C4-2B (cell line): ENCODE measurements around the gene TRIM8.

Source experiments
- H3K27ac ChIP-seq: fragments of 450-650 bp; 2 replicates; pipeline ENCODE4 v1.5.1; 2017
- CTCF ChIP-seq: fragments of 450-650 bp; conservative IDR thresholded peaks from 2 replicates; pipeline ENCODE4 v1.5.1; 2017; ENCODE audit warnings: mild to moderate bottlenecking
- ZFX ChIP-seq: fragments of 450-650 bp; IDR thresholded peaks from 2 replicates; pipeline ENCODE4 v1.6.1; 2017

Gene TRIM8

GRCh38 chr10:102676534-102677315 is 32.4 kb downstream of the TRIM8 start:
- TF ChIP-seq ZFX (no peak), CTCF (no peak)
- H3K27ac ChIP-seq = no peak overlapping the region

GRCh38 chr10:102677331-102678067 is 33.2 kb downstream of the TRIM8 start:
- no peak overlapping the region for H3K27ac ChIP-seq
- TF ChIP-seq ZFX = no peak
- no peak for TF ChIP-seq CTCF

- H3K27ac ChIP-seq = no peak overlapping the region
- TF ChIP-seq ZFX (no peak), CTCF (no peak)
Measured at GRCh38 chr10:102678068-102678400, 33.8 kb downstream of the TRIM8 start.

GRCh38 chr10:102678842-102679289 is 34.6 kb downstream of the TRIM8 start:
- peak; percentile 89 for TF ChIP-seq CTCF
- no peak for TF ChIP-seq ZFX
- no peak overlapping the region for H3K27ac ChIP-seq

GRCh38 chr10:102679596-102679995 is 35.3 kb downstream of the TRIM8 start:
- no peak overlapping the region for H3K27ac ChIP-seq
- TF ChIP-seq CTCF (no peak), ZFX (no peak)

GRCh38 chr10:102681696-102682095 is 37.4 kb downstream of the TRIM8 start:
- H3K27ac ChIP-seq = no peak overlapping the region
- no peak for TF ChIP-seq CTCF
- TF ChIP-seq ZFX = no peak

GRCh38 chr10:102682416-102682815 is 38.1 kb downstream of the TRIM8 start:
- no peak overlapping the region for H3K27ac ChIP-seq
- TF ChIP-seq CTCF (no peak), ZFX (no peak)
